Parathyroid adenoma (tissue), 2 donors: Measurements from ENCODE around the gene ULBP2.
"Not testable (repeated sequence)": the region's sequence is repeated elsewhere in the genome, so short reads cannot be mapped to it uniquely, and the experiment has no call there.

Source experiments
- H2AFZ ChIP-seq: fragments of 300-600 bp; sonication (generic); one replicate; pipeline ENCODE4 v1.7.0; 2017; ENCODE audit warnings: antibody characterized with exemption, mild to moderate bottlenecking
- H3K27ac ChIP-seq: fragments of 300-600 bp; sonication (generic); one replicate; pipeline ENCODE4 v1.7.0; 2017
- H3K27me3 ChIP-seq: fragments of 300-600 bp; sonication (generic); one replicate; pipeline ENCODE4 v1.7.0; 2017; ENCODE audit warnings: low read length; ENCODE audit not compliant: control insufficient read depth, insufficient read depth
- H3K36me3 ChIP-seq: fragments of 300-600 bp; sonication (generic); one replicate; pipeline ENCODE4 v1.7.0; 2017; ENCODE audit warnings: low read length; ENCODE audit not compliant: control insufficient read depth, insufficient read depth
- H3K4me1 ChIP-seq: fragments of 300-600 bp; sonication (generic); one replicate; pipeline ENCODE4 v1.7.0; 2017; ENCODE audit warnings: control low read depth
- H3K4me2 ChIP-seq: fragments of 300-600 bp; sonication (generic); one replicate; pipeline ENCODE4 v1.7.0; 2017; ENCODE audit warnings: low read length
- H3K4me3 ChIP-seq: fragments of 300-600 bp; sonication (generic); one replicate; pipeline ENCODE4 v1.7.0; 2017; ENCODE audit warnings: low read depth, low read length
- H3K79me2 ChIP-seq: fragments of 300-600 bp; sonication (generic); one replicate; pipeline ENCODE4 v1.7.0; 2017; ENCODE audit warnings: control low read depth
- H3K9ac ChIP-seq: fragments of 300-600 bp; sonication (generic); one replicate; pipeline ENCODE4 v1.7.0; 2017; ENCODE audit warnings: mild to moderate bottlenecking
- H3K9me3 ChIP-seq: fragments of 300-600 bp; sonication (generic); one replicate; pipeline ENCODE4 v1.7.0; 2017; ENCODE audit warnings: low read length; ENCODE audit not compliant: control insufficient read depth
- CTCF ChIP-seq: fragments of 300-600 bp; sonication (generic); IDR thresholded peaks from one replicate; pipeline ENCODE4 v1.7.0; 2017; ENCODE audit warnings: antibody characterized with exemption, mild to moderate bottlenecking
- donor health status: primary hyperparathyroidism.

The ULBP2 gene

GRCh38 chr6:149915970-149916865 is 25.6 kb upstream of the ULBP2 start:
- Histone ChIP-seq H3K9me3 (no peaks in the 10 kb centered on the region), H3K36me3 (no peaks in the 10 kb centered on the region), H3K9ac (no peak overlapping the region), H3K4me3 (no peak overlapping the region), H2AFZ (no peak overlapping the region), H3K79me2 (no peaks in the 10 kb centered on the region), H3K4me2 (no peak overlapping the region), H3K4me1 (no peaks in the 10 kb centered on the region), H3K27ac (no peak overlapping the region), H3K27me3 (no peaks in the 10 kb centered on the region)
- no peak for TF ChIP-seq CTCF

- Histone ChIP-seq H3K27ac (no peak overlapping the region), H3K9ac (no peak overlapping the region), H3K4me3 (no peak overlapping the region), H3K36me3 (no peaks in the 10 kb centered on the region), H3K27me3 (no peaks in the 10 kb centered on the region), H3K4me1 (no peaks in the 10 kb centered on the region), H3K4me2 (no peak overlapping the region), H3K9me3 (no peaks in the 10 kb centered on the region), H3K79me2 (no peaks in the 10 kb centered on the region), H2AFZ (no peak overlapping the region)
- TF ChIP-seq CTCF, result no peak
Observed at GRCh38 chr6:149917679-149918078, 24.1 kb upstream of the ULBP2 start.

- Histone ChIP-seq H2AFZ (no peak overlapping the region), H3K36me3 (no peaks in the 10 kb centered on the region), H3K9ac (no peak overlapping the region), H3K4me2 (no peak overlapping the region), H3K9me3 (no peaks in the 10 kb centered on the region), H3K4me3 (no peak overlapping the region), H3K4me1 (no peaks in the 10 kb centered on the region), H3K79me2 (no peaks in the 10 kb centered on the region), H3K27ac (no peak overlapping the region), H3K27me3 (no peaks in the 10 kb centered on the region)
- no peak for TF ChIP-seq CTCF
Observed at GRCh38 chr6:149918151-149918905, 23.5 kb upstream of the ULBP2 start.

- not testable (repeated sequence) for H3K4me2 ChIP-seq, H3K4me1 ChIP-seq, H3K9me3 ChIP-seq, H3K79me2 ChIP-seq, H3K9ac ChIP-seq, H2AFZ ChIP-seq, H3K27ac ChIP-seq, H3K4me3 ChIP-seq, H3K27me3 ChIP-seq, H3K36me3 ChIP-seq
Observed at GRCh38 chr6:149919126-149919833, 22.5 kb upstream of the ULBP2 start.

- Histone ChIP-seq H3K36me3 (no peaks in the 10 kb centered on the region), H3K4me3 (no peak overlapping the region), H3K4me2 (no peak overlapping the region), H3K9ac (no peak overlapping the region), H3K27me3 (no peaks in the 10 kb centered on the region), H3K27ac (no peak overlapping the region), H3K79me2 (no peaks in the 10 kb centered on the region), H3K9me3 (no peaks in the 10 kb centered on the region), H2AFZ (no peak overlapping the region), H3K4me1 (peaks cover 4% of the 10 kb centered on the region)
- no peak for TF ChIP-seq CTCF
Observed at GRCh38 chr6:149919834-149920225, 22.0 kb upstream of the ULBP2 start.
